ENCODE measurements around the gene CADM1. TPM values are rescaled to one million over a fixed set of nuclear protein-coding genes. Genes with fewer than 3 reads are reported as not detected.

The CADM1 gene
- total RNA-seq, 1 experiment from 2014 or later = 12.9 TPM

- ChIA-PET CTCF (no interaction called here), POLR2A (ENCODE audit: low non-redundant PET) (no interaction called here)
- DNase-seq (ENCODE audit: low spot score) = no peak
- no TSS peak for BruUV-seq (replicated peaks)
- H3K36me3 ChIP-seq (ENCODE audit: insufficient read depth, low read length, poor library complexity, severe bottlenecking) = no peaks in the 10 kb centered on the region
- H3K27ac ChIP-seq (ENCODE audit: low read depth, low read length, poor library complexity, severe bottlenecking) = no peak overlapping the region
- H3K9me3 ChIP-seq (ENCODE audit: low read depth, low read length, poor library complexity, severe bottlenecking) = no peaks in the 10 kb centered on the region
- intact Hi-C loops (cut with micrococcal nuclease; ENCODE audit: unreplicated experiment) = no loop called here
- no peaks in the 10 kb centered on the region for H3K27me3 ChIP-seq (replicated peaks; ENCODE audit: insufficient read depth, low read depth, low read length, poor library complexity)
- H3K4me1 ChIP-seq (ENCODE audit: insufficient read depth, low read length, poor library complexity, severe bottlenecking) = no peaks in the 10 kb centered on the region
- H3K4me3 ChIP-seq (ENCODE audit: low read depth, low read length, poor library complexity, severe bottlenecking) = no peak overlapping the region
- TF ChIP-seq, protein P1, sequence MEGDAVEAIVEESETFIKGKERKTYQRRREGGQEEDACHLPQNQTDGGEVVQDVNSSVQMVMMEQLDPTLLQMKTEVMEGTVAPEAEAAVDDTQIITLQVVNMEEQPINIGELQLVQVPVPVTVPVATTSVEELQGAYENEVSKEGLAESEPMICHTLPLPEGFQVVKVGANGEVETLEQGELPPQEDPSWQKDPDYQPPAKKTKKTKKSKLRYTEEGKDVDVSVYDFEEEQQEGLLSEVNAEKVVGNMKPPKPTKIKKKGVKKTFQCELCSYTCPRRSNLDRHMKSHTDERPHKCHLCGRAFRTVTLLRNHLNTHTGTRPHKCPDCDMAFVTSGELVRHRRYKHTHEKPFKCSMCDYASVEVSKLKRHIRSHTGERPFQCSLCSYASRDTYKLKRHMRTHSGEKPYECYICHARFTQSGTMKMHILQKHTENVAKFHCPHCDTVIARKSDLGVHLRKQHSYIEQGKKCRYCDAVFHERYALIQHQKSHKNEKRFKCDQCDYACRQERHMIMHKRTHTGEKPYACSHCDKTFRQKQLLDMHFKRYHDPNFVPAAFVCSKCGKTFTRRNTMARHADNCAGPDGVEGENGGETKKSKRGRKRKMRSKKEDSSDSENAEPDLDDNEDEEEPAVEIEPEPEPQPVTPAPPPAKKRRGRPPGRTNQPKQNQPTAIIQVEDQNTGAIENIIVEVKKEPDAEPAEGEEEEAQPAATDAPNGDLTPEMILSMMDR (conservative IDR thresholded peaks at IDR 0.05; ENCODE audit: low read depth, low read length) = no peak
- no peak for TF ChIP-seq EZH2 (IDR thresholded peaks at IDR 0.05; ENCODE audit: borderline replicate concordance, low read depth, low read length, poor library complexity, severe bottlenecking)
Observed at GRCh38 chr11:115135936-115136335, 368.3 kb downstream of the CADM1 start.

DNA sequence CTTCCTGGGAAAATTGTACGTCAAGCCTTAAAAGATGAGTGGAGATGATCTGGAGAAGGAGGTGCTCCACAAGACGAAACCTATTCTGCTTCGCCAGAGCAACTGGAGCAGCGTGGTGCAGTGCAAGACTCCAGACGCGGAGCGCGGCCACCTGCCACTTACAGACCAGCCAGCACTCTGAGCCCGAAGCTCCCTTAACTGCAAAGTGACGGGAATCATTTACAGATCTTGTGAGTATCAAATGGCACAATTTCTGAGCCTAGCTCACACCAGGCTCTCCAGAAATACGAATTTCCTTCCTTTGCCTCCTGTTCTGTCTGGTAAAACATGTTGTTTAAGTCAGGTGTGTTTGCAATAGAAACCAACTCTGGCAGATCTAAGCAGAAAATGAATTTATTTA, 369.3 kb downstream of the CADM1 start:
- CTCF ChIA-PET = no interaction called here

DNA sequence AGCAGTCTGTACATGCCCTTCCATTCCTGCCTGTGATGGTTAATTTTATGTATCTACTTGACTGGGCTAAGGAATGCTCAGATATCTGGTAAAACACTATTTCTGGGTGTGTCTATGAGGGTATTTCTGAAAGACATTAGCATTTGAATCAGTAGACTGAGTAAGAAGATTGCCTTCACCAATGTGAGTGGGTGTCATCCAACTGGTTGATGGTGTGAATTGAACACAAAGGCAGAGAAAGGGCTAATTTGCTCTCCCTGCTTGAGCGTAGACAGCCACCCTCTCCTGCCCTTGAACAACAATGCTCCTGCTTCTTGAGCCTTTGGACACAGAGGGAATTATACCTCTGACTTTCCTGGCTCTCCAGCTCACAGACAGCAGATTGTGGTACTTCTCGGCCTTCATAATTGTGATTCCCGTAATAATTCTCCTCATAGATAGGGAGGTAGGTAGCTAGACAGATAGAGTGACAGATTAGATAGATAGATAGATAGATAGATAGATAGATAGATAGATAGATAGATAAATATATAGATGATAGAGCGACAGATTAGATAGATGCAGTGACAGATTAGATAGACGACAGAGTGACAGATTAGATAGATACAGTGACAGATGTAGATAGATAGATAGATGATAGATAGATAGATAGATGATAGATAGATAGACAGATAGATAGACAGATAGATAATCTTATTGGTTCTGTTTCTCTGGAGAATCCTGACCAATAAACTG, 370.6 kb downstream of the CADM1 start:
- H3K36me3 ChIP-seq (ENCODE audit: insufficient read depth, low read length, poor library complexity, severe bottlenecking) = no peaks in the 10 kb centered on the region
- POLR2A ChIA-PET (ENCODE audit: low non-redundant PET) = no interaction called here
- H3K4me3 ChIP-seq (ENCODE audit: low read depth, low read length, poor library complexity, severe bottlenecking) = no peak overlapping the region
- DNase-seq (ENCODE audit: low spot score) = no peak
- CTCF ChIA-PET = no interaction called here
- no peaks in the 10 kb centered on the region for H3K27me3 ChIP-seq (replicated peaks; ENCODE audit: insufficient read depth, low read depth, low read length, poor library complexity)
- no peaks in the 10 kb centered on the region for H3K9me3 ChIP-seq (ENCODE audit: low read depth, low read length, poor library complexity, severe bottlenecking)
- no TSS peak for BruUV-seq (replicated peaks)
- no peaks in the 10 kb centered on the region for H3K4me1 ChIP-seq (ENCODE audit: insufficient read depth, low read length, poor library complexity, severe bottlenecking)
- intact Hi-C loops (cut with micrococcal nuclease; ENCODE audit: unreplicated experiment) = no loop called here
- no peak for TF ChIP-seq EZH2 (IDR thresholded peaks at IDR 0.05; ENCODE audit: borderline replicate concordance, low read depth, low read length, poor library complexity, severe bottlenecking)
- TF ChIP-seq, protein P1 (conservative IDR thresholded peaks at IDR 0.05; ENCODE audit: low read depth, low read length) = no peak
- H3K27ac ChIP-seq (ENCODE audit: low read depth, low read length, poor library complexity, severe bottlenecking) = no peak overlapping the region

More for the DNA sequence above, 369.3 kb downstream of the CADM1 start:
- no peak for DNase-seq (ENCODE audit: low spot score)
- no peak overlapping the region for H3K4me3 ChIP-seq (ENCODE audit: low read depth, low read length, poor library complexity, severe bottlenecking)
- no peak for TF ChIP-seq EZH2 (IDR thresholded peaks at IDR 0.05; ENCODE audit: borderline replicate concordance, low read depth, low read length, poor library complexity, severe bottlenecking)
- TF ChIP-seq, protein P1 (conservative IDR thresholded peaks at IDR 0.05; ENCODE audit: low read depth, low read length) = no peak
- H3K27me3 ChIP-seq (replicated peaks; ENCODE audit: insufficient read depth, low read depth, low read length, poor library complexity) = no peaks in the 10 kb centered on the region
- no peaks in the 10 kb centered on the region for H3K36me3 ChIP-seq (ENCODE audit: insufficient read depth, low read length, poor library complexity, severe bottlenecking)
- POLR2A ChIA-PET (ENCODE audit: low non-redundant PET) = no interaction called here
- intact Hi-C loops (cut with micrococcal nuclease; ENCODE audit: unreplicated experiment) = no loop called here
- H3K27ac ChIP-seq (ENCODE audit: low read depth, low read length, poor library complexity, severe bottlenecking) = no peak overlapping the region
- no TSS peak for BruUV-seq (replicated peaks)
- no peaks in the 10 kb centered on the region for H3K9me3 ChIP-seq (ENCODE audit: low read depth, low read length, poor library complexity, severe bottlenecking)
- H3K4me1 ChIP-seq (ENCODE audit: insufficient read depth, low read length, poor library complexity, severe bottlenecking) = no peaks in the 10 kb centered on the region
